A549 (cell line): ENCODE results near the gene PML. TPM values are rescaled to one million over a fixed set of nuclear protein-coding genes. Genes with fewer than 3 reads are reported as not detected.
A peak's percentile ranks its signal among the peaks of the same experiment; 100 is the strongest.

Experiments
- ATAC-seq, 2 experiments: fragments of 200-7000 bp in 1 of 2; fragments of >200 bp in 1 of 2; cut with Nextera tagmentation in 1 of 2; cut with Tn5 transposase in 1 of 2; 3 replicates each; pipeline versions ENCODE4 v1.8.0 to v1.9.1; 2018 to 2020; ENCODE audit warnings: mild to moderate bottlenecking in 1 of 2, moderate library complexity in 1 of 2
- CTCF ChIA-PET: fragments of 300-600 bp; sonication (Branson Sonifier 250); formaldehyde crosslinking; extraction: SDS; loops from one replicate; lab custom pipeline; 2021; ENCODE audit warnings: antibody characterized with exemption, inconsistent platforms; lab: Yijun Ruan, JAX
- POLR2A ChIA-PET: fragments of 350-600 bp; formaldehyde crosslinking; extraction: SDS; loops from one replicate; lab custom pipeline; 2021; ENCODE audit warnings: antibody characterized with exemption, inconsistent platforms; lab: Yijun Ruan, JAX
- DNase-seq, 2 experiments: peaks; one replicate each; pipeline versions ENCODE4 v3.0.0 to v3.0.0-alpha.2; 2011 to 2016; ENCODE audit warnings: low read depth in 1 of 2, low spot score in 1 of 2
- FAIRE-seq: peaks from 2 replicates; lab custom pipeline; 2011; peaks lifted over from hg19 to GRCh38; lab: Jason Lieb, UNC
- H3K27ac ChIP-seq, 2 experiments: fragments of >200 bp; sonication (Bioruptor Twin); formaldehyde crosslinking; 3 replicates each; pipeline ENCODE4 v1.5.1; 2016 to 2017
- H3K4me1 ChIP-seq: fragments of >200 bp; sonication (Bioruptor Twin); formaldehyde crosslinking; 3 replicates; pipeline ENCODE4 v1.6.1; 2016
- H3K4me2 ChIP-seq: fragments of >200 bp; sonication (Bioruptor Twin); formaldehyde crosslinking; 3 replicates; pipeline ENCODE4 v1.6.1; 2016
- H3K4me3 ChIP-seq: fragments of >200 bp; sonication (Bioruptor Twin); formaldehyde crosslinking; 3 replicates; pipeline ENCODE4 v1.5.1; 2016
- H3K9me3 ChIP-seq: fragments of >200 bp; sonication (Bioruptor Twin); formaldehyde crosslinking; 3 replicates; pipeline ENCODE4 v1.6.1; 2016
- BHLHE40 ChIP-seq: IDR thresholded peaks from 2 replicates; pipeline ENCODE4 v1.6.1; 2012; ENCODE audit warnings: low read depth, low read length, inconsistent platforms
- CHD4 ChIP-seq: fragments of 200-600 bp; sonication (generic); IDR thresholded peaks from 2 replicates; pipeline ENCODE4 v1.6.1; 2016; ENCODE audit warnings: antibody characterized with exemption, mild to moderate bottlenecking, borderline replicate concordance
- EHMT2 ChIP-seq: fragments of 200-600 bp; sonication (generic); IDR thresholded peaks from 2 replicates; pipeline ENCODE4 v1.6.1; 2016; ENCODE audit warnings: antibody characterized with exemption, low read depth, mild to moderate bottlenecking, moderate library complexity
- ELK1 ChIP-seq: fragments of 150-350 bp; IDR thresholded peaks from 2 replicates; pipeline ENCODE4 v1.6.1; 2014; ENCODE audit warnings: low read depth, mild to moderate bottlenecking, low read length
- ESRRA ChIP-seq: fragments of 150-350 bp; IDR thresholded peaks from 2 replicates; pipeline ENCODE4 v1.6.1; 2014; ENCODE audit warnings: mild to moderate bottlenecking, low read length, borderline replicate concordance
- HES2 ChIP-seq: fragments of >200 bp; sonication (Bioruptor Twin); formaldehyde crosslinking; IDR thresholded peaks from 2 replicates; pipeline ENCODE4 v1.6.1; 2016
- HEYL ChIP-seq: fragments of 250-450 bp; sonication (Bioruptor Pico); IDR thresholded peaks from 2 replicates; pipeline ENCODE4 v1.8.0; 2021; ENCODE audit warnings: mild to moderate bottlenecking, moderate library complexity
- MAZ ChIP-seq: fragments of 150-350 bp; IDR thresholded peaks from 2 replicates; pipeline ENCODE4 v1.6.1; 2014; ENCODE audit warnings: antibody characterized with exemption, low read depth, low read length, borderline replicate concordance
- MYC ChIP-seq: IDR thresholded peaks from 2 replicates; pipeline ENCODE4 v1.6.1; 2012; ENCODE audit warnings: mild to moderate bottlenecking, inconsistent platforms, low read length, improper control_type of control experiment, borderline replicate concordance
- NFE2L2 ChIP-seq: fragments of 150-350 bp; conservative IDR thresholded peaks from 2 replicates; pipeline ENCODE4 v1.6.1; 2014; ENCODE audit warnings: low read length
- NPAS2 ChIP-seq: fragments of 250-450 bp; sonication (Bioruptor Pico); IDR thresholded peaks from 2 replicates; pipeline ENCODE4 v1.8.0; 2022; ENCODE audit warnings: mild to moderate bottlenecking, moderate library complexity, borderline replicate concordance
- PHF8 ChIP-seq: fragments of 200-600 bp; sonication (generic); IDR thresholded peaks from 2 replicates; pipeline ENCODE4 v1.6.1; 2016; ENCODE audit warnings: low read depth, mild to moderate bottlenecking, antibody characterized with exemption, moderate library complexity, borderline replicate concordance
- POLR2AphosphoS2 ChIP-seq: conservative IDR thresholded peaks from 2 replicates; pipeline ENCODE4 v1.6.1; 2012; ENCODE audit warnings: low read length, improper control_type of control experiment, inconsistent platforms
- RARB ChIP-seq: fragments of 250-450 bp; sonication (Bioruptor Pico); IDR thresholded peaks from 2 replicates; pipeline ENCODE4 v1.8.0; 2021; ENCODE audit warnings: mild to moderate bottlenecking, moderate library complexity
- RNF2 ChIP-seq: fragments of 200-600 bp; sonication (generic); IDR thresholded peaks from 2 replicates; pipeline ENCODE4 v1.6.1; 2016; ENCODE audit warnings: low read depth, mild to moderate bottlenecking, antibody characterized with exemption, moderate library complexity, borderline replicate concordance
- TFCP2L1 ChIP-seq: fragments of 250-450 bp; sonication (Bioruptor Pico); IDR thresholded peaks from 2 replicates; pipeline ENCODE4 v1.5.0; 2021; ENCODE audit warnings: mild to moderate bottlenecking
- TP53 ChIP-seq: fragments of 250-450 bp; sonication (Bioruptor Pico); IDR thresholded peaks from 2 replicates; pipeline ENCODE4 v1.5.0; 2021; ENCODE audit warnings: mild to moderate bottlenecking, moderate library complexity
- WGBS: methylation state at CpG from one replicate; pipeline ENCODE4 v1.1.6; 2017; ENCODE audit errors: missing lambda C conversion rate; 5-methylcytosine and 5-hydroxymethylcytosine counted together
- polyA plus RNA-seq, 4 experiments: library from polyadenylated mRNA; depleted of rRNA in 3 of 4; stranded (reverse); fragments of >200 nt; fragmentation: RNase III in 1 of 4; extraction: RNeasy Plus Mini Kit Qiagen cat#74134 plus additional on column Dnase treatment in 1 of 4; gene quantifications; 2 replicates in 3 of 4; 3 replicates in 1 of 4; pipeline ENCODE4 v1.2.3, GENCODE V29; 2011 to 2017

PML gene
- polyA plus RNA-seq, 2 of the 4 experiments (the other 2 are of a cell fraction), result 2.1 to 8.5 TPM

GRCh38 chr15:74036271-74037170, 42.0 kb downstream of the PML start (continued):
- no peak for TF ChIP-seq NFE2L2
- TF ChIP-seq, all 56 proteins: peak for 3

- TF ChIP-seq HEYL (no peak), POLR2AphosphoS2 (no peak), TP53 (CRISPR knock-in tag) (no peak), PHF8 (no peak), CHD4 (no peak), BHLHE40 (no peak), TFCP2L1 (no peak), RNF2 (no peak), ESRRA (no peak), RARB (CRISPR knock-in tag) (no peak), NFE2L2 (no peak), ELK1 (no peak)
- DNase-seq (no peak), ATAC-seq (no peak), FAIRE-seq (no peak)
- Histone ChIP-seq H3K4me2 (no peak overlapping the region), H3K9me3 (no peaks in the 10 kb centered on the region), H3K4me3 (no peak overlapping the region), H3K27ac (no peak overlapping the region), H3K4me1 (peaks cover 7% of the 10 kb centered on the region; the same call in 1 of the 3 replicates)
- 89% methylated on average over 21 of the region's 21 CpGs for WGBS
- ChIA-PET POLR2A (interaction anchor here (1.2 kb wide), 1 partner anchor 64 kb away, joined by 5 read pairs; no protein-coding TSS in a partner anchor), CTCF (interaction anchor here (0.8 to 11.4 kb wide), 22 partner anchors 10 to 286 kb away, joined by 3 to 237 read pairs (median 6); partner anchors contain the start of gene PML)
Observed at GRCh38 chr15:74037171-74038117, 42.9 kb downstream of the PML start.

GRCh38 chr15:74038707-74039655, 44.5 kb downstream of the PML start:
- Histone ChIP-seq H3K9me3 (no peaks in the 10 kb centered on the region), H3K27ac (peak overlapping the region in 1 of 2 experiments; percentile 18; a peak in 1 of 6 replicates), H3K4me2 (no peak overlapping the region), H3K4me1 (peaks cover 7% of the 10 kb centered on the region; the same call in 1 of the 3 replicates), H3K4me3 (no peak overlapping the region)
- FAIRE-seq, result no peak
- CTCF ChIA-PET, result interaction anchor here (0.8 to 11.4 kb wide), 11 partner anchors 9 to 284 kb away, joined by 3 to 237 read pairs (median 15); no protein-coding TSS in a partner anchor
- no peak for TF ChIP-seq NFE2L2
- TF ChIP-seq EHMT2, result no peak
- TF ChIP-seq HES2, result no peak
- no peak for TF ChIP-seq NPAS2 (CRISPR knock-in tag)
- no peak for TF ChIP-seq ELK1
- TF ChIP-seq BHLHE40, result no peak
- TF ChIP-seq MYC, result no peak
- no peak for TF ChIP-seq MAZ
- no peak for ATAC-seq
- 66% methylated on average over 9 of the region's 9 CpGs for WGBS
- POLR2A ChIA-PET, result no interaction called here
- DNase-seq, result no peak
